Liver (tissue), 9 donors: ENCODE results near the gene OR2AE1. TPM values are rescaled to one million over a fixed set of nuclear protein-coding genes. Genes with fewer than 3 reads are reported as not detected.

Experiments used
- DNase-seq: peaks from one replicate; pipeline ENCODE4 v3.0.0-alpha.2; 2017; ENCODE audit warnings: low spot score
- H3K27ac ChIP-seq, 2 donors: one replicate each; pipeline ENCODE4 v1.7.0; 2013; ENCODE audit warnings: inconsistent platforms in 2 of 2, low read length in 2 of 2, control low read depth in 1 of 2, low read depth in 1 of 2, mild to moderate bottlenecking in 1 of 2
- H3K27me3 ChIP-seq, 4 donors: one replicate each; pipeline versions ENCODE4 v1.6.1 to v1.7.0; 2013; ENCODE audit warnings: low read length in 3 of 4, inconsistent platforms in 1 of 4, mild to moderate bottlenecking in 1 of 4, moderate library complexity in 1 of 4; ENCODE audit not compliant: control insufficient read depth in 4 of 4, insufficient read depth in 4 of 4
- H3K36me3 ChIP-seq, 4 donors: one replicate each; pipeline versions ENCODE4 v1.6.1 to v1.7.0; 2013; ENCODE audit warnings: low read length in 3 of 4, mild to moderate bottlenecking in 3 of 4, low read depth in 1 of 4, moderate library complexity in 1 of 4; ENCODE audit not compliant: control insufficient read depth in 4 of 4, insufficient read depth in 3 of 4
- H3K4me1 ChIP-seq, 4 donors: one replicate each; pipeline versions ENCODE4 v1.6.1 to v1.7.0; 2013; ENCODE audit warnings: low read length in 3 of 4, mild to moderate bottlenecking in 3 of 4, moderate library complexity in 1 of 4; ENCODE audit not compliant: control insufficient read depth in 4 of 4, insufficient read depth in 4 of 4
- H3K4me3 ChIP-seq, 3 donors: one replicate each; pipeline versions ENCODE4 v1.6.1 to v1.7.0; 2013; ENCODE audit warnings: low read length in 3 of 3, control low read depth in 1 of 3, low read depth in 1 of 3, mild to moderate bottlenecking in 1 of 3
- H3K9ac ChIP-seq, 2 donors: one replicate each; pipeline ENCODE4 v1.7.0; 2013; ENCODE audit warnings: low read length in 2 of 2, mild to moderate bottlenecking in 2 of 2, moderate library complexity in 2 of 2, control low read depth in 1 of 2, low read depth in 1 of 2
- H3K9me3 ChIP-seq, 4 donors: one replicate each; pipeline versions ENCODE4 v1.6.1 to v1.7.0; 2013; ENCODE audit warnings: low read length in 3 of 4; ENCODE audit not compliant: control insufficient read depth in 4 of 4
- ATF3 ChIP-seq: IDR thresholded peaks from 2 replicates; pipeline ENCODE4 v1.6.1; 2016; ENCODE audit warnings: antibody characterized with exemption
- EGR1 ChIP-seq, 2 donors: IDR thresholded peaks; 2 replicates each; pipeline ENCODE4 v1.6.1; 2016 to 2018; ENCODE audit warnings: antibody characterized with exemption in 2 of 2, low read depth in 2 of 2
- GABPA ChIP-seq, 2 donors: IDR thresholded peaks in 1 of 2; conservative IDR thresholded peaks in 1 of 2; 2 replicates each; pipeline ENCODE4 v1.6.1; 2016; ENCODE audit warnings: antibody characterized with exemption in 2 of 2, mild to moderate bottlenecking in 1 of 2, moderate library complexity in 1 of 2
- HNF4A ChIP-seq, 2 donors: conservative IDR thresholded peaks; 2 replicates each; pipeline ENCODE4 v1.6.1; 2016; ENCODE audit warnings: antibody characterized with exemption in 2 of 2, mild to moderate bottlenecking in 2 of 2
- HNF4G ChIP-seq: IDR thresholded peaks from 2 replicates; pipeline ENCODE4 v1.6.1; 2016; ENCODE audit warnings: antibody characterized with exemption
- MAX ChIP-seq: IDR thresholded peaks from 2 replicates; pipeline ENCODE4 v1.6.1; 2016; ENCODE audit warnings: antibody characterized with exemption
- REST ChIP-seq: IDR thresholded peaks from 2 replicates; pipeline ENCODE4 v1.6.1; 2016; ENCODE audit warnings: antibody characterized with exemption, mild to moderate bottlenecking
- RXRA ChIP-seq, 2 donors: IDR thresholded peaks; 2 replicates each; pipeline ENCODE4 v1.6.1; 2017 to 2018; ENCODE audit warnings: antibody characterized with exemption in 2 of 2, mild to moderate bottlenecking in 1 of 2
- SP1 ChIP-seq: IDR thresholded peaks from 2 replicates; pipeline ENCODE4 v1.6.1; 2018; ENCODE audit warnings: antibody characterized with exemption, mild to moderate bottlenecking
- TAF1 ChIP-seq: conservative IDR thresholded peaks from 2 replicates; pipeline ENCODE4 v1.6.1; 2016; ENCODE audit warnings: antibody characterized with exemption, mild to moderate bottlenecking
- ZBTB33 ChIP-seq: IDR thresholded peaks from 2 replicates; pipeline ENCODE4 v1.6.1; 2016; ENCODE audit warnings: antibody characterized with exemption
- WGBS: extraction: QIAGEN DNeasy Blood & Tissue Kit; methylation state at CpG from one replicate; pipeline ENCODE4 v1.1.7; 2013; 5-methylcytosine and 5-hydroxymethylcytosine counted together
- polyA plus RNA-seq, 2 donors: library from polyadenylated mRNA; stranded (reverse) in 1 of 2; unstranded in 1 of 2; fragments of 200-250 nt in 1 of 2; fragments of >200 nt in 1 of 2; fragmentation: Nextera tagmentation in 1 of 2; extraction: Ambion mirVana in 1 of 2; gene quantifications; one replicate each; pipeline versions ENCODE4 v1.2.1 to v1.2.3, GENCODE V29; 2013 to 2015
- total RNA-seq, 2 donors: library from RNA; depleted of rRNA; stranded (reverse); fragments of >200 nt; gene quantifications; one replicate each; pipeline ENCODE4 v1.2.3, GENCODE V29; 2014
- donor health status: healthy.
- donor health status: healthy.
- donor health status: healthy.
- donor health status: healthy.
- donor health status: healthy.

The OR2AE1 gene
- total and polyA plus RNA-seq, 4 donors: 0.25 TPM; not detected in 3

GRCh38 chr7:99860281-99861127, 16.3 kb downstream of the OR2AE1 start:
- no peak overlapping the region for H3K4me3 ChIP-seq
- TF ChIP-seq HNF4A (conservative IDR thresholded peaks at IDR 0.05): peak; percentile 10 to 14
- TF ChIP-seq EGR1 (IDR thresholded peaks at IDR 0.05; ENCODE audit: low read depth in 2 of 2): no peak
- no peak for TF ChIP-seq RXRA (IDR thresholded peaks at IDR 0.05)
- peaks cover 3 to 77% (median 36%) of the 10 kb centered on the region in 4 donors for H3K36me3 ChIP-seq
- no peaks in the 10 kb centered on the region for H3K27me3 ChIP-seq
- WGBS: 87% methylated on average over 15 of the region's 15 CpGs
- no peaks in the 10 kb centered on the region for H3K4me1 ChIP-seq
- H3K9me3 ChIP-seq: no peaks in the 10 kb centered on the region
- H3K9ac ChIP-seq: no peak overlapping the region
- no peak overlapping the region for H3K27ac ChIP-seq
- no peak for DNase-seq

- Histone ChIP-seq H3K36me3 (peaks cover 0 to 50% (median 28%) of the 10 kb centered on the region in 4 donors), H3K27ac (no peak overlapping the region), H3K4me1 (no peaks in the 10 kb centered on the region), H3K9ac (no peak overlapping the region), H3K27me3 (no peaks in the 10 kb centered on the region), H3K4me3 (no peak overlapping the region), H3K9me3 (no peaks in the 10 kb centered on the region)
- 94% methylated on average over 1 of the region's 1 CpG for WGBS
- no peak for DNase-seq
- TF ChIP-seq EGR1 (IDR thresholded peaks at IDR 0.05; ENCODE audit: low read depth in 2 of 2) (no peak), HNF4G (no peak), SP1 (no peak), TAF1 (no peak), GABPA (IDR thresholded peaks at IDR 0.05 in 1 of 2, conservative IDR thresholded peaks at IDR 0.05 in 1 of 2) (no peak), REST (no peak), MAX (no peak), RXRA (IDR thresholded peaks at IDR 0.05) (no peak), ZBTB33 (no peak), ATF3 (no peak)
These were observed 21.6 kb downstream of the OR2AE1 start for GRCh38 chr7:99855236-99855635.
